ENCODE results near the gene ZNF616. TPM values are rescaled to one million over a fixed set of nuclear protein-coding genes. Genes with fewer than 3 reads are reported as not detected.

The ZNF616 gene
- total RNA-seq, 1 donor from 2014 or later, result 18.9 TPM

GRCh38 chr19:52120286-52120685 is 19.5 kb downstream of the ZNF616 start:
- TF ChIP-seq CTCF (conservative IDR thresholded peaks at IDR 0.05), result no peak
- Mint-ChIP-seq H3K9me3 (peaks cover 48% of the 10 kb centered on the region), H3K4me3 (no peak overlapping the region), H3K4me1 (no peaks in the 10 kb centered on the region), H3K27ac (ENCODE audit: unreplicated experiment) (no peak overlapping the region), H3K27me3 (ENCODE audit: low read depth) (no peaks in the 10 kb centered on the region), H3K36me3 (ENCODE audit: low read depth) (peaks cover 91% of the 10 kb centered on the region)
- DNase-seq (ENCODE audit: low read depth, low spot score), result no peak

- Mint-ChIP-seq H3K36me3 (ENCODE audit: low read depth) (peaks cover 88% of the 10 kb centered on the region), H3K4me1 (no peaks in the 10 kb centered on the region), H3K27ac (ENCODE audit: unreplicated experiment) (no peak overlapping the region), H3K9me3 (peaks cover 53% of the 10 kb centered on the region), H3K4me3 (no peak overlapping the region), H3K27me3 (ENCODE audit: low read depth) (no peaks in the 10 kb centered on the region)
- no peak for DNase-seq (ENCODE audit: low read depth, low spot score)
- no peak for TF ChIP-seq CTCF (conservative IDR thresholded peaks at IDR 0.05)
These were observed 24.1 kb downstream of the ZNF616 start for GRCh38 chr19:52115526-52116053.

GRCh38 chr19:52114691-52115090 is 25.0 kb downstream of the ZNF616 start:
- TF ChIP-seq CTCF (conservative IDR thresholded peaks at IDR 0.05), result no peak
- H3K36me3 Mint-ChIP-seq (ENCODE audit: low read depth), result peaks cover 87% of the 10 kb centered on the region
- no peak overlapping the region for H3K27ac Mint-ChIP-seq (ENCODE audit: unreplicated experiment)
- H3K4me3 Mint-ChIP-seq, result no peak overlapping the region
- DNase-seq (ENCODE audit: low read depth, low spot score), result no peak
- no peaks in the 10 kb centered on the region for H3K27me3 Mint-ChIP-seq (ENCODE audit: low read depth)
- no peaks in the 10 kb centered on the region for H3K4me1 Mint-ChIP-seq
- H3K9me3 Mint-ChIP-seq, result peaks cover 50% of the 10 kb centered on the region

- H3K4me1 Mint-ChIP-seq, result no peaks in the 10 kb centered on the region
- no peak overlapping the region for H3K4me3 Mint-ChIP-seq
- no peaks in the 10 kb centered on the region for H3K27me3 Mint-ChIP-seq (ENCODE audit: low read depth)
- TF ChIP-seq CTCF (conservative IDR thresholded peaks at IDR 0.05), result no peak
- peaks cover 73% of the 10 kb centered on the region for H3K36me3 Mint-ChIP-seq (ENCODE audit: low read depth)
- H3K27ac Mint-ChIP-seq (ENCODE audit: unreplicated experiment), result no peak overlapping the region
- peaks cover 38% of the 10 kb centered on the region for H3K9me3 Mint-ChIP-seq
- DNase-seq (ENCODE audit: low read depth, low spot score), result no peak
These were observed 27.1 kb downstream of the ZNF616 start for GRCh38 chr19:52112624-52113023.

- no peaks in the 10 kb centered on the region for H3K4me1 Mint-ChIP-seq
- no peaks in the 10 kb centered on the region for H3K27me3 Mint-ChIP-seq (ENCODE audit: low read depth)
- H3K4me3 Mint-ChIP-seq, result no peak overlapping the region
- peaks cover 67% of the 10 kb centered on the region for H3K36me3 Mint-ChIP-seq (ENCODE audit: low read depth)
- H3K27ac Mint-ChIP-seq (ENCODE audit: unreplicated experiment), result no peak overlapping the region
- no peak for TF ChIP-seq CTCF (conservative IDR thresholded peaks at IDR 0.05)
- H3K9me3 Mint-ChIP-seq, result peaks cover 34% of the 10 kb centered on the region
- DNase-seq (ENCODE audit: low read depth, low spot score), result no peak
These were observed 29.0 kb downstream of the ZNF616 start for GRCh38 chr19:52110780-52111179.

All from neural crest cell (in vitro differentiated cells).